ENCODE data around the gene GRB2.
"Not testable (repeated sequence)": the region's sequence is repeated elsewhere in the genome, so short reads cannot be mapped to it uniquely, and the experiment has no call there.

DNA sequence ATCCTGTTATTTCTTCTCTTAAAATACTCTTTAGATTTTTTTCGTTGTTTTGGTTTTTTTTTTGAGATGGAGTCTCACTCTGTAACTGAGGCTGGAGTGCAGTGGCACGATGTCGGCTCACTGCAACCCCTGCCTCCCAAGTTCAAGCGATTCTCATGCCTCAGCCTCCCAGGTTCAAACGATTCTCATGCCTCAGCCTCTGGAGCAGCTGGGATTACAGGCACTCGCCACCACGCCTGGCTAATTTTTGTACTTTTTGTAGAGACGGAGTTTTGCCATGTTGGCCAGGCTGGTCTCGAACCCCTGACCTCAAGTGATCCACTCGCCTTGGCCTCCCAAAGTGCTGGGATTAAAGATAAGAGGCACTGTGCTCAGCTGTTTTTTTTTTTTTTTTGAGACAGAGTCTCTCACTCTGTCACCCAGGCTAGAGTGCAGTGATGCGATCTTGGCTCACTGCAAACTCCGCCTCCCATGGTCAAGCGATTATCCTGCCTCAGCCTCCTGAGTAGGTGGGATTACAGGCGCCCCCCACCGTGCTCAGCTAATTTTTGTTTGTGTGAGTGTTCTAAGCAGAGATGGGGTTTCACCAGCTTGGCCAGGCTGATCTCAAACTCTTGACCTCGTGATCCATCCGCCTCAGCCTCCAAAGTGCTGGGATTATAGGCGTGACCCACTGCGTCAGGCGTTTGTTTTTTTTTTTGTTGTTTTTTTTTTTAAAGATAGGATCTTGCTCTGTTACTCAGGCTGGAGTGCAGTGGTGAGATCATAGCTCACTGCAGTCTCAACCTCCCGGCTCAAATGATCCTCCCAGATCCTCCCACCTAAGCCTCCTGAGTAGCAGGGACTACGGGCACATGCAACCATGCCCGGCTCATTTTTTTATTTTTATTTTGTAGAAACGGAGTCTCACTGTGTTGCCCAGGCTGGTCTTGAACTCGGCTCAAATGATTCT, 37.4 kb downstream of the GRB2 start:
- not testable (repeated sequence) for TF ChIP-seq SP1 (IDR thresholded peaks at IDR 0.05); L3MBTL2 (conservative IDR thresholded peaks at IDR 0.05); FOXK2 (IDR thresholded peaks at IDR 0.05); SUZ12 (IDR thresholded peaks at IDR 0.05); FOXA1 (IDR thresholded peaks at IDR 0.05)
